ENCODE results near the gene NCKAP5L.
"Not testable (repeated sequence)": the region's sequence is repeated elsewhere in the genome, so short reads cannot be mapped to it uniquely, and the experiment has no call there.

The NCKAP5L gene, protein sequence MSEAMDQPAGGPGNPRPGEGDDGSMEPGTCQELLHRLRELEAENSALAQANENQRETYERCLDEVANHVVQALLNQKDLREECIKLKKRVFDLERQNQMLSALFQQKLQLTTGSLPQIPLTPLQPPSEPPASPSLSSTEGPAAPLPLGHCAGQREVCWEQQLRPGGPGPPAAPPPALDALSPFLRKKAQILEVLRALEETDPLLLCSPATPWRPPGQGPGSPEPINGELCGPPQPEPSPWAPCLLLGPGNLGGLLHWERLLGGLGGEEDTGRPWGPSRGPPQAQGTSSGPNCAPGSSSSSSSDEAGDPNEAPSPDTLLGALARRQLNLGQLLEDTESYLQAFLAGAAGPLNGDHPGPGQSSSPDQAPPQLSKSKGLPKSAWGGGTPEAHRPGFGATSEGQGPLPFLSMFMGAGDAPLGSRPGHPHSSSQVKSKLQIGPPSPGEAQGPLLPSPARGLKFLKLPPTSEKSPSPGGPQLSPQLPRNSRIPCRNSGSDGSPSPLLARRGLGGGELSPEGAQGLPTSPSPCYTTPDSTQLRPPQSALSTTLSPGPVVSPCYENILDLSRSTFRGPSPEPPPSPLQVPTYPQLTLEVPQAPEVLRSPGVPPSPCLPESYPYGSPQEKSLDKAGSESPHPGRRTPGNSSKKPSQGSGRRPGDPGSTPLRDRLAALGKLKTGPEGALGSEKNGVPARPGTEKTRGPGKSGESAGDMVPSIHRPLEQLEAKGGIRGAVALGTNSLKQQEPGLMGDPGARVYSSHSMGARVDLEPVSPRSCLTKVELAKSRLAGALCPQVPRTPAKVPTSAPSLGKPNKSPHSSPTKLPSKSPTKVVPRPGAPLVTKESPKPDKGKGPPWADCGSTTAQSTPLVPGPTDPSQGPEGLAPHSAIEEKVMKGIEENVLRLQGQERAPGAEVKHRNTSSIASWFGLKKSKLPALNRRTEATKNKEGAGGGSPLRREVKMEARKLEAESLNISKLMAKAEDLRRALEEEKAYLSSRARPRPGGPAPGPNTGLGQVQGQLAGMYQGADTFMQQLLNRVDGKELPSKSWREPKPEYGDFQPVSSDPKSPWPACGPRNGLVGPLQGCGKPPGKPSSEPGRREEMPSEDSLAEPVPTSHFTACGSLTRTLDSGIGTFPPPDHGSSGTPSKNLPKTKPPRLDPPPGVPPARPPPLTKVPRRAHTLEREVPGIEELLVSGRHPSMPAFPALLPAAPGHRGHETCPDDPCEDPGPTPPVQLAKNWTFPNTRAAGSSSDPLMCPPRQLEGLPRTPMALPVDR (N-terminal part only)

DNA sequence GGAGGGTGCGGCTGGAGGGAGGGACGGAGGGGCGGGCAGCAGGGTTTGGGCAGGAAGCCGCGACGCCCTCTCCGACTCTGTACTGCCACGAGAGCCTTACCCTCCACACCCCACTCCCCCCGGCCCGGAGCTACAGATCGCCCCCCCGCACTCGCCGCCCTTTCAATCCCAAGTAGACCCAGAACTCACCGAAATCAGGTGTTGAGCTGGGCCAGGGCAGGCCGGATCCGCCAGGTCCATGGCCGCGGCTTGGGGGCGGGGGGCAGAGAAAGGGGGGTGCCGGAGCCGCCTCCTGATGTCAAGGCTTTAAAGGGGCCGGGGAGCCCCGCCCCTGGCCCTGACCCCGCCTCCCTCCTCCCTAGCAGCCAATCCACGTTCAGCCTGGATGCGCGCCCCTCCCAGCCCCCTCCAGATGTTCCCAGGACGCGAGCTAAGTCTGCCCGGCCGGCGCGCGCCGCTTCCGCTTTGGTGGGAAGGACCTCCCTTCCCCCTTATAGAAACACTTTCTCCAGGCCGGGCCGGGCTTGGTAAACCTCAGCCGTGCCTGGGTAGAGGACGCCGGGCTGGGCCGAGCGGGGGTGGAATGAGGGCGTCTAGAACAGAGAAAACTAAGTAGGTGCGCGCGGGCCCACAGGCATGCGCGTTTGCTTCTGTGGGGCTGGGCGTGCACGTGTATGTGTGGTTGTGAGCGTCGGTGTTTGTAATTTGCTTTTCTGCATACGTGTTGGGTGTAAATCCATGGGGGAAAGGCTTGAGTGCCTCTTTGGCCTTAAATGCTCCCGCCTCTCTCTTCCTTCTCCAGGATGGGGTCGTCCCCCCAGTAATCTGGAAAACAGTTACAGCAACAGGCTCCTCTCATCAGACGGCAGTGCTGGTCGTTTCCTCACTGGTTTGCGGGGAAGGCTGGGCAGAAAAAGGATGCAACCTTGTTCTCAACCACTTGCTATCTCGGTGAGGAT, at the start of gene NCKAP5L:
Gene NCKAP5L, minus strand, starts transcription at position 281 of the 959 bp plus-strand sequence. CDS start 24,369 bp downstream, outside the sequence.
- DNase-seq: peak; percentile 95

GRCh38 chr12:49877066-49877465, 48.9 kb upstream of the NCKAP5L start:
- no peak for DNase-seq

GRCh38 chr12:49876070-49876469, 47.9 kb upstream of the NCKAP5L start:
- DNase-seq: no peak

DNA sequence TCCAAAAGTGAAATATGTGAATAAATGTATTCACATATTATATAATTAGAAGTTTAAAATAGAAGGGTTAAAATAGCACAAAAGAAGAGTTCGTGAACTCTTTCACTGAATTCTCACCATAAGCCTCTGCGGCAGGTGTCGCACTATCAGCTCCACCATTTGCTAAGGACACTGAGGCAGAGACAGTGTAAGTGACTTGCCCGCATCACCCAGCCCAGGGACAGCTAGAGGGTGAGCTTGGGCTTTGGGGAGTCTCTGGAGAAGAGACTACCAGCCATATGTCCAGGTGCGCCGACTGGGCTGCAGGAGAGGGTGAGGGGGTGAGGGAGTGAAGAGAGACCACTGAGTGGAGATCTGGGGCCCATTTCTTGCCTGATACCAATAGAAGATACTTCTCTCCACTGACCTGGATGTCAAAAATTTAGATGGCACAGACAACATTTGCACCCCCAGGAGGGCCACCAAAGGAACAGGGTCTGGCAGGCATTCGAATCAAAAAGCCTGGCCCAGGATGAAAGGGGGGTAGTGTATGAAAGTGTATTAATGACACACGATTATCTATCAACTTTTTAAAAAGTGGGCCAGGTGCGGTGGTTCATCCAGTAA, 47.0 kb upstream of the NCKAP5L start:
- DNase-seq: no peak

GRCh38 chr12:49874142-49874897, 46.1 kb upstream of the NCKAP5L start:
- DNase-seq: no peak

DNA sequence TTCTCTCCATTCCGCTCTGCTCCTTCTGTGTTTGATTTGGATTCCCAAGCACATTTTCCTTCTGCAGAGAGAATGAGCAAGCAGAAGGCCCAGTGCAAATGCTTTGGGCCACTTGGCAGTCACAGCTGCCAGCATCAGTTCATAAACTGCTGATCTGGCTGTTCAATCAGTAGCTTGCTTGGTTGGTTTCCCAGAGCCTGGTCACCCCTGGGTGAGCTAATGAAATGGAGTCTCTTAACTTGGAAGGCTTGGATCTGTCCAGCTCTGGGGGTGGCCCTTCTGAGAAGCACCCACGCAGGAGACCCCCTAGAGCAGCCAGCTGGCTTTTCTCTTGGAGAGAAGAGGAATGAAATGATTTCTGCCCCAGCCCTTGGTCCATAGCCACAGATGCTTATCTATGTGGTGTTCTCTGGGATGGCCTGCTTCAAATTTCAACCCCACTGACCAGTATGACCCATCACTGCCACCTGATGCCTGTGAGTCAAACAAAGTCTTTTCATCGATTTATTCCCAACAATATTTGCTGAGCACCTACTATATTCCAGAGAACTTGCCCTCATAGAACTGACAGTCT, 45.2 kb upstream of the NCKAP5L start:
- DNase-seq: no peak

DNA sequence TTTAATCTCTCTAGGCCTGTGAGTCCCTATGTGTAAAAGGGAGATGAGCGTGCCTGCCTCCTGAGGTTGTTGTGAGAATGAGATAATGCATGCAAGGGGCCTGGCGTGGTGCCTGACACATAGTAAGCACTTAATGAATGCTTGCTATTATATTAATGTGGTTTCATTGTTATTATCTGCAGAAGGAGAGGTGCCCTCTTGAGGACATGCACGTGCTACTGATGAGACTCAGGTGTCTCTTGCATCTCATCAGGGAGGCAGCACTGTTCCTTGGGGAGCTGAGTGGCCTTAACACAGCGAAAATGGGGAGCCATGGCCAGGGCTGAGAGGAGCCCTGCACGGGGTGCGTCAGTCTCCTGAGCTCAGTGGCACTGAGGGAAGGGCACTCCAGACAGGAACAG, 44.6 kb upstream of the NCKAP5L start:
- DNase-seq: no peak

DNA sequence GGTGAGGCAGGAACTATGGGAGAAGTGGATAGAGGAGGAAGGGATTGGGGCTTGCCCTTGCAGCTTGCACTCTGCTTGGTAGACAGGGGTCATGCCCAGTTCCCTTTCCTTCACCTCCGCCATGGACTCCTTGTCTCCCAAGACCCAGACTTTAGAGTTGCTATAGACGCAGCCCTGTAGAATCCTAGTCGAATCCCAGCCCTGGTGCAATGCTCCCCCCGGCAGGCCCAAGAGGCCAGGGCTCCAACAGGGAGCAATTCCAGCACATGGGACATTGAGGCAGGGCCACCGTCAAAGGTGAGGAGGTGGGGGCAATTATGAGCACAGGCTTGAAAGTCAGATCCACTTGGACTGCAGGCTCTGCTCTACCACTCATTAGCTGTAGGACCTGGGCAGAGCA, 44.2 kb upstream of the NCKAP5L start:
- no peak for DNase-seq

DNA sequence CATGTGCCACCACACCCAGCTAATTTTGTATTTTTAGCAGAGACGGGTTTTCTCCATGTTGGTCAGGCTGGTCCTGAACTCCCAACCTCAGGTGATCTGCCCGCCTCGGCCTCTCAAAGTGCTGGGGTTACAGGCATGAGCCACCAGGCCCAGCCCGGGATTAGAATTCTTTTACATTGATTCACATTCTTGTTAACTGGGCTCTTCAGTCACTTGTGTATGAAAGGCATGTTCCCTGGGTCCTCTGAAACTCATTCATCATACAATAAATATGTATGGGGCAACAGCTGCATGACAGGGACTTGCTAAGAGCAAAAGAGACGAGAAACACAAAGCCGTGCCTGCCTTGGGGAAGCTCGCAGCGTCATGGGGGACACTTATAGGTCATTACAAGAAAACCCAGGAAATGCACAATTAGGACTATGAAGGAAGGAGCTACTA, 43.6 kb upstream of the NCKAP5L start:
- DNase-seq: not testable (repeated sequence)

DNA sequence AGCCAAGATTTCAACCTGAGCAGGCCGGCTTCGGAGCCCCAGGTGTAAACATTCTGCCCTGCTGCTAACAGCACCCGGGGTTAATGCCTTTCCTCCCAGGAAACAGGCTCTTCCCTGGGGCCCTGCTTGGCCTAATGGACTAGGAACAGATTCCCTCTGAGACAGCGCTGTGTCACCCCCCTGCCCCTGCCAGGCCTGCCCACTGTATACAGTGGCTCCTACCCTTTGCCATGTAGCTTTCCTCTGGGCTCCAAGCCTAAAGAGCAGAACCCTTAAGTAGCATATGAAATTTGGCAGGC, 43.0 kb upstream of the NCKAP5L start:
- DNase-seq: no peak

- DNase-seq: no peak
Observed at GRCh38 chr12:49870501-49871262, 42.5 kb upstream of the NCKAP5L start.

- no peak for DNase-seq
Observed at GRCh38 chr12:49869816-49870500, 41.7 kb upstream of the NCKAP5L start.

GRCh38 chr12:49868952-49869815, 41.0 kb upstream of the NCKAP5L start:
- no peak for DNase-seq

GRCh38 chr12:49868449-49868848, 40.2 kb upstream of the NCKAP5L start:
- no peak for DNase-seq

DNA sequence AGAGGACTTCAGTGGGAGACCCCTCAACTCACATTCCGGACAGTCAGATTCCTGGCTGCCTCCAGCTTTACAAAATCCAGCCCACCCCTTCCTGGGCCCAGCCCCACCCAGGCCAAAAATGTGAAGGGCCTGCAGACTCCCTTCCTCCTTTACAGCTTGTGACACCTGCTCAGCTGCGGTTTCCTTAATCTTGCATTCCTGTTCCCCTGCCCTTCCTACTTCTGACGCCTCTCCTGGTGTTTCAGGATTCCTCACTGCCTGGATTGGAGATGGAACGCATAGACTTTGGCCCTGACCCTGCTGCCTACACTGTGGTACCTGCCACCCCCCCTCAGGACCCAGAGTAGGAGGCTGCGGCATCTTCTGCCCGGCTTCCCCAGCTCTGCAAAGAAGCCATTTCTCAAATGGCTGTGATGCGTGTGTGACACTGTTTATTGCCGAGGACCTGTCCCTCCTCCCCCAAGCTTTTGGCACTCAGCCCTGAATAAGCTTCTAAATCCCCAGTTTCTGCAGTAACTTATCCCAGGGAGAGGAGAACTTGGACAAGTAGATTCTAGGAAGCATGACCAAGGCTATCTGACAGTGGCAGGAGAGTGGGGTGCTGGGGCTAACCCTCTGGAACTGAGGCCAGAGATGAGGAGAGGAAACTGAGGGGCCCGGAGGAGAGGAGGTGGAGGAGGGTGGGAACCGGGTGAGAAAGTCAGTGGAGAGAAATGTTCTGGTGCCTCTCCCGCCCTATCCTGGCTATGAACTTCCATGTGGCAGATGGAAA, 39.5 kb upstream of the NCKAP5L start:
- no peak for DNase-seq

DNA sequence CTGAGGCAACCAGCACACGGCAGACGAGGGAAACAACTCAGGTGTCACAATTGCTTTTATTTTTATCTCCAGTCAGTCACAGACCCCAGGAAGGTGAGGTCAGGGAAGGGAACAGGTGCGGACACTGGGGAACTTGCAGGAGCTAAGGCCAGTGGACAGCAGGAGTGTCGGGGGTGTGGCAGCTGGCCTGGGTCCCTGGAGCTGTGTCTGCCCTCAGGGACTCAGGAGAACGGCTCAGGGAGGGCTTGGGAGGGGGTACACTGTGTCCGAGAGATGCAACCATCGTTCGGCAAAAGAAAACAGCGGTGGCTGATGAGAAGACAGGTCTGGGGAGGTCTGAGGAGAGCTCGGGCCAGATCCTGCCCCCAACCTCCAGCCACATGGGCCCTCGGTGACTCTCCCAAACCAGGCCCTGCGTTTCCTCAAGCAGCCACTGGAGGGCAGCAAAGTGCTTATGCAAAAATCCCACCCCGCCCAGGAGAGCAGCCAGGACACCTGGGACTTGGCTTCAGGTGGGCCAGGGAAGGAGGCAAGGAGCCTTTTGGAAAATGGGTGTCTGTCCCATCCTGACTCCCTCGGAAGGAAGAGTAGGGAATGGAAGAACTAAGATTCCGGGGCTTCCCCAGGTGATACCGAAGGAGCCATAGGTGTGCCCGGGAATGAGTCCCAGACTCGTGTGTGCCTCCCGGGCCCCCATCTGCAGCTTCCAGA, 38.8 kb upstream of the NCKAP5L start:
- peak; percentile 82 for DNase-seq

GRCh38 chr12:49865782-49866135, 37.5 kb upstream of the NCKAP5L start:
- DNase-seq: no peak
